ENCODE measurements around the gene CDK5R1. TPM values are rescaled to one million over a fixed set of nuclear protein-coding genes. Genes with fewer than 3 reads are reported as not detected.

The CDK5R1 gene
- polyA plus RNA-seq, 1 donor (not counting 4 experiments of a cell fraction or from before 2014, with no cell fraction given): 2.9 TPM

DNA sequence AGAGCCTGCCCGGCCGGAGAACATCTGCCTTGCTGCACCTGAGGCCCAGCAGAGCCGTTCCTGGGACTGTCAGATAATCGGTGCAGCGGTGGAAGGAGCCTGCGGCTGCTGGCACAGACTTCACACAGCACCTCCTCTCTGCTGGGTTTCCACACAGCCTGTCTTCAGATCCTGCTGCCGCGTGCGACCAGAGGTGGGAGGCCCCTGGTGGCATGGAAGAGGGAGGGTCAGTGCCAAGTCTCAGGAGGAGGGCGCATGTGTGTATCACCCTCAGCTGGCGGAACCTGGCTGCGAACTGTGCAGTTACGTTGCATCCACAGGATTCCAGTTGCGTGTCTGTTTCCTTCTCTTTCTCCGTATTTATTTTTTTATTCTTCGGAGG, 3.3 kb downstream of the CDK5R1 start:
- Histone ChIP-seq H2AFZ (ENCODE audit: control insufficient read depth, low read length) (no peak overlapping the region), H3K9me1 (ENCODE audit: control insufficient read depth, extremely low read depth, insufficient read depth, low read length) (peaks cover 9% of the 10 kb centered on the region), H3K27ac (ENCODE audit: control insufficient read depth, insufficient read depth, low read length) (no peak overlapping the region), H3K4me3 (ENCODE audit: control insufficient read depth in 2 of 3, extremely low read depth in 1 of 3, insufficient read depth in 2 of 3, low read depth in 1 of 3, low read length in 3 of 3) (peak overlapping the region; percentile 22 to 48 (median 22)), H3K27me3 (ENCODE audit: control insufficient read depth, extremely low read depth, insufficient read depth, low read length) (no peaks in the 10 kb centered on the region), H3K4me2 (ENCODE audit: control insufficient read depth, extremely low read depth, insufficient read depth, low read depth, low read length) (peak overlapping the region; percentile 94), H3K36me3 (ENCODE audit: control insufficient read depth in 2 of 2, extremely low read depth in 1 of 2, insufficient read depth in 2 of 2, low read length in 2 of 2) (peaks cover 9 to 25% of the 10 kb centered on the region in 2 experiments), H3K79me2 (ENCODE audit: control insufficient read depth, insufficient read depth, low read length) (peaks cover 37% of the 10 kb centered on the region), H4K20me1 (ENCODE audit: control insufficient read depth, extremely low read depth, insufficient read depth, low read length) (no peaks in the 10 kb centered on the region), H3K4me1 (ENCODE audit: control insufficient read depth, extremely low read depth, insufficient read depth, low read length) (peaks cover 46% of the 10 kb centered on the region), H3K9me3 (ENCODE audit: control insufficient read depth, low read depth, low read length) (no peaks in the 10 kb centered on the region), H3K9ac (ENCODE audit: control insufficient read depth, extremely low read depth, insufficient read depth, low read length) (peak overlapping the region; percentile 19)
- TF ChIP-seq EZH2 (IDR thresholded peaks at IDR 0.05; ENCODE audit: low read length): no peak
- TF ChIP-seq, protein P1, sequence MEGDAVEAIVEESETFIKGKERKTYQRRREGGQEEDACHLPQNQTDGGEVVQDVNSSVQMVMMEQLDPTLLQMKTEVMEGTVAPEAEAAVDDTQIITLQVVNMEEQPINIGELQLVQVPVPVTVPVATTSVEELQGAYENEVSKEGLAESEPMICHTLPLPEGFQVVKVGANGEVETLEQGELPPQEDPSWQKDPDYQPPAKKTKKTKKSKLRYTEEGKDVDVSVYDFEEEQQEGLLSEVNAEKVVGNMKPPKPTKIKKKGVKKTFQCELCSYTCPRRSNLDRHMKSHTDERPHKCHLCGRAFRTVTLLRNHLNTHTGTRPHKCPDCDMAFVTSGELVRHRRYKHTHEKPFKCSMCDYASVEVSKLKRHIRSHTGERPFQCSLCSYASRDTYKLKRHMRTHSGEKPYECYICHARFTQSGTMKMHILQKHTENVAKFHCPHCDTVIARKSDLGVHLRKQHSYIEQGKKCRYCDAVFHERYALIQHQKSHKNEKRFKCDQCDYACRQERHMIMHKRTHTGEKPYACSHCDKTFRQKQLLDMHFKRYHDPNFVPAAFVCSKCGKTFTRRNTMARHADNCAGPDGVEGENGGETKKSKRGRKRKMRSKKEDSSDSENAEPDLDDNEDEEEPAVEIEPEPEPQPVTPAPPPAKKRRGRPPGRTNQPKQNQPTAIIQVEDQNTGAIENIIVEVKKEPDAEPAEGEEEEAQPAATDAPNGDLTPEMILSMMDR (optimal IDR thresholded peaks at IDR 0.05 in 1 of 3, IDR thresholded peaks at IDR 0.05 in 1 of 3, conservative IDR thresholded peaks at IDR 0.05 in 1 of 3; ENCODE audit: extremely low read depth in 1 of 3, insufficient read depth in 2 of 3, low read length in 3 of 3): peak in 1 of 3 experiments; percentile 5
- dilution Hi-C loops (cut with MboI; ENCODE audit: extremely low pct_ligation_motif_present, low sequenced_read_pairs): no loop called here
- no peak for DNase-seq (ENCODE audit: low read depth, low spot score)
- FAIRE-seq: no peak

- Histone ChIP-seq H3K79me2 (ENCODE audit: control insufficient read depth, insufficient read depth, low read length) (peaks cover 37% of the 10 kb centered on the region), H3K9me1 (ENCODE audit: control insufficient read depth, extremely low read depth, insufficient read depth, low read length) (peaks cover 9% of the 10 kb centered on the region), H3K4me2 (ENCODE audit: control insufficient read depth, extremely low read depth, insufficient read depth, low read depth, low read length) (peak overlapping the region; percentile 94), H3K27me3 (ENCODE audit: control insufficient read depth, extremely low read depth, insufficient read depth, low read length) (no peaks in the 10 kb centered on the region), H2AFZ (ENCODE audit: control insufficient read depth, low read length) (no peak overlapping the region), H3K27ac (ENCODE audit: control insufficient read depth, insufficient read depth, low read length) (no peak overlapping the region), H3K36me3 (ENCODE audit: control insufficient read depth in 2 of 2, extremely low read depth in 1 of 2, insufficient read depth in 2 of 2, low read length in 2 of 2) (peaks cover 9 to 25% of the 10 kb centered on the region in 2 experiments), H3K9ac (ENCODE audit: control insufficient read depth, extremely low read depth, insufficient read depth, low read length) (no peak overlapping the region), H3K9me3 (ENCODE audit: control insufficient read depth, low read depth, low read length) (no peaks in the 10 kb centered on the region), H3K4me3 (ENCODE audit: control insufficient read depth in 2 of 3, extremely low read depth in 1 of 3, insufficient read depth in 2 of 3, low read depth in 1 of 3, low read length in 3 of 3) (no peak overlapping the region), H4K20me1 (ENCODE audit: control insufficient read depth, extremely low read depth, insufficient read depth, low read length) (no peaks in the 10 kb centered on the region), H3K4me1 (ENCODE audit: control insufficient read depth, extremely low read depth, insufficient read depth, low read length) (peaks cover 53% of the 10 kb centered on the region)
- no peak for FAIRE-seq
- dilution Hi-C loops (cut with MboI; ENCODE audit: extremely low pct_ligation_motif_present, low sequenced_read_pairs): no loop called here
- TF ChIP-seq, protein P1 (optimal IDR thresholded peaks at IDR 0.05 in 1 of 3, IDR thresholded peaks at IDR 0.05 in 1 of 3, conservative IDR thresholded peaks at IDR 0.05 in 1 of 3; ENCODE audit: extremely low read depth in 1 of 3, insufficient read depth in 2 of 3, low read length in 3 of 3): no peak
- no peak for TF ChIP-seq EZH2 (IDR thresholded peaks at IDR 0.05; ENCODE audit: low read length)
- DNase-seq (ENCODE audit: low read depth, low spot score): no peak
These were observed 4.8 kb downstream of the CDK5R1 start for GRCh38 chr17:32491371-32492263.

Data from keratinocyte (primary cell).